SK-N-SH treated with all-trans-retinoic acid at 6 μM for 48 hours (cell line): Measurements from ENCODE around the gene LRCH4.

Experiments
- ATAC-seq: fragments of 200-7000 bp; cut with Tn5 transposase; 3 replicates; pipeline ENCODE4 v1.9.1; 2020; ENCODE audit warnings: mild to moderate bottlenecking, moderate library complexity
- ARNTL ChIP-seq: fragments of 450-650 bp; formaldehyde crosslinking; IDR thresholded peaks from 2 replicates; pipeline ENCODE4 v1.5.0; 2020; ENCODE audit warnings: low read depth, mild to moderate bottlenecking, moderate library complexity, borderline replicate concordance
- BACH2 ChIP-seq: fragments of 250-450 bp; sonication (Bioruptor Pico); IDR thresholded peaks from 2 replicates; pipeline ENCODE4 v1.9.0; 2021; ENCODE audit warnings: mild to moderate bottlenecking, borderline replicate concordance
- CSDC2 ChIP-seq: fragments of 250-450 bp; sonication (Bioruptor Pico); IDR thresholded peaks from 2 replicates; pipeline ENCODE4 v1.5.0; 2020; ENCODE audit warnings: mild to moderate bottlenecking, moderate library complexity
- ESRRG ChIP-seq: fragments of 250-450 bp; sonication (Bioruptor Pico); IDR thresholded peaks from 2 replicates; pipeline ENCODE4 v1.6.1; 2021; ENCODE audit warnings: mild to moderate bottlenecking
- ISL1 ChIP-seq: fragments of 250-450 bp; sonication (Bioruptor Pico); IDR thresholded peaks from 2 replicates; pipeline ENCODE4 v2.1.2; 2022; ENCODE audit warnings: mild to moderate bottlenecking, moderate library complexity
- OSR1 ChIP-seq: fragments of 250-450 bp; sonication (Bioruptor Pico); IDR thresholded peaks from 2 replicates; pipeline ENCODE4 v1.8.0; 2022; ENCODE audit warnings: moderate library complexity, mild to moderate bottlenecking, inconsistent platforms
- PPARA ChIP-seq: fragments of 250-450 bp; sonication (Bioruptor Pico); IDR thresholded peaks from 2 replicates; pipeline ENCODE4 v1.5.0; 2020; ENCODE audit warnings: mild to moderate bottlenecking, borderline replicate concordance
- RARB ChIP-seq: fragments of 250-450 bp; sonication (Bioruptor Pico); IDR thresholded peaks from 2 replicates; pipeline ENCODE4 v1.8.0; 2021; ENCODE audit warnings: mild to moderate bottlenecking, moderate library complexity
- TCF4 ChIP-seq: fragments of 250-450 bp; sonication (Bioruptor Pico); IDR thresholded peaks from 2 replicates; pipeline ENCODE4 v1.8.0; 2021; ENCODE audit warnings: mild to moderate bottlenecking, moderate library complexity, borderline replicate concordance
- TOX ChIP-seq: fragments of 250-450 bp; sonication (Bioruptor Pico); IDR thresholded peaks from 2 replicates; pipeline ENCODE4 v1.8.0; 2021; ENCODE audit warnings: mild to moderate bottlenecking, moderate library complexity, borderline replicate concordance
- ZC3H10 ChIP-seq: fragments of 250-450 bp; sonication (Bioruptor Pico); IDR thresholded peaks from 2 replicates; pipeline ENCODE4 v1.5.1; 2021; ENCODE audit warnings: mild to moderate bottlenecking, moderate library complexity
- ZFP3 ChIP-seq: fragments of 250-450 bp; sonication (Bioruptor Pico); IDR thresholded peaks from 2 replicates; pipeline ENCODE4 v1.5.0; 2020; ENCODE audit warnings: mild to moderate bottlenecking, moderate library complexity
- ZFP30 ChIP-seq: fragments of 450-650 bp; formaldehyde crosslinking; IDR thresholded peaks from 2 replicates; pipeline ENCODE4 v1.5.0; 2022; ENCODE audit warnings: mild to moderate bottlenecking, moderate library complexity
- ZNF565 ChIP-seq: fragments of 450-650 bp; formaldehyde crosslinking; conservative IDR thresholded peaks from 2 replicates; pipeline ENCODE4 v1.5.0; 2020; ENCODE audit warnings: low read depth, mild to moderate bottlenecking, moderate library complexity
- ZNF70 ChIP-seq: fragments of 450-650 bp; formaldehyde crosslinking; IDR thresholded peaks from 2 replicates; pipeline ENCODE4 v1.5.0; 2020; ENCODE audit warnings: mild to moderate bottlenecking, moderate library complexity
- ZNF8 ChIP-seq: fragments of 450-650 bp; formaldehyde crosslinking; IDR thresholded peaks from 2 replicates; pipeline ENCODE4 v1.5.0; 2020; ENCODE audit warnings: mild to moderate bottlenecking, moderate library complexity
- TF ChIP-seq, protein P1 (sequence below): fragments of 250-450 bp; sonication (Bioruptor Pico); IDR thresholded peaks from 2 replicates; pipeline ENCODE4 v1.5.1; 2021; ENCODE audit warnings: mild to moderate bottlenecking, moderate library complexity
- TF ChIP-seq, protein P2 (sequence below): fragments of 250-450 bp; sonication (Bioruptor Pico); IDR thresholded peaks from 2 replicates; pipeline ENCODE4 v1.5.1; 2020; ENCODE audit warnings: low read depth, mild to moderate bottlenecking, moderate library complexity
- TF ChIP-seq, protein P3 (sequence below): fragments of 250-450 bp; sonication (Bioruptor Pico); IDR thresholded peaks from 2 replicates; pipeline ENCODE4 v1.8.0; 2020; ENCODE audit warnings: mild to moderate bottlenecking, moderate library complexity, borderline replicate concordance
- TF ChIP-seq, protein P4 (sequence below): fragments of 250-450 bp; sonication (Bioruptor Pico); IDR thresholded peaks from 2 replicates; pipeline ENCODE4 v1.8.0; 2021; ENCODE audit warnings: low read depth, mild to moderate bottlenecking, moderate library complexity, borderline replicate concordance

Gene LRCH4

DNA sequence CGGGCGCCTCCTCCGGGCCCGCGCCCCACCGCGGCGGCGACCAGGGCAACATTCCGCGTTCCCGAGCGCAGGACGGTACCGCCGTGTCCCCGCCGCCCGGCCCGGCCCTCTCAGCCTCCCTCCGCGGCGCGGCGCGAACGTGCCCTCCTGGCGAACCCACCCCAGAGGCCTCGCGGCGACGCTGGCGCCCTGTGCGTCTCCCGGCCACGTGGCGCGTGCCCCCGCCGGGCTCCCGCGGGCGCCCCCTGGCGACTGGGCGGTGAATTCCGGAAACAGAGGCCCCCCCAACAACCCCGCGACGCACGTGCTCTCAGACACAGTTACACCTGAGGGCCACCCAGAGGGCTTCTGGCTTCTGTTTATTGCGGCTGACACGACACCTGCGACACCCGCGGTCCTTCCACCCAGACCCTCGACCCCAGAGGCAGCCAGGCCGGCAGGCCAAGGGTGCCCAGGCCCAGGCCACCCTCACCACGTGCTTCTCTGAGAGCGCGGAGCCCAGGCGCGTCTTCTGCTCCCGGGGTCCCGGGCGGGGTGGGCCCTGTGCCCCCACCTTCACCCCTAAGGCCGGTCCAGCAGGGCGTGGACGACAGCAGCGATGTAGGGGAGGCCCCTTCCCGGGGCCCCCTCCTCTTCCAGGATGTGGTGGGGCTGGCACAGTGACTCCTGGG lies 12.1 kb downstream of the LRCH4 start, which contains the start of gene SAP25:
SAP25 (minus strand) TSS at position 210 of the 671 bp plus-strand sequence; CDS start at position 52, 158 bp downstream.
- TF ChIP-seq PPARA (CRISPR knock-in tag) (no peak), TCF4 (CRISPR knock-in tag) (no peak), ARNTL (no peak), RARB (CRISPR knock-in tag) (no peak), BACH2 (CRISPR knock-in tag) (no peak)
- ATAC-seq, result no peak

DNA sequence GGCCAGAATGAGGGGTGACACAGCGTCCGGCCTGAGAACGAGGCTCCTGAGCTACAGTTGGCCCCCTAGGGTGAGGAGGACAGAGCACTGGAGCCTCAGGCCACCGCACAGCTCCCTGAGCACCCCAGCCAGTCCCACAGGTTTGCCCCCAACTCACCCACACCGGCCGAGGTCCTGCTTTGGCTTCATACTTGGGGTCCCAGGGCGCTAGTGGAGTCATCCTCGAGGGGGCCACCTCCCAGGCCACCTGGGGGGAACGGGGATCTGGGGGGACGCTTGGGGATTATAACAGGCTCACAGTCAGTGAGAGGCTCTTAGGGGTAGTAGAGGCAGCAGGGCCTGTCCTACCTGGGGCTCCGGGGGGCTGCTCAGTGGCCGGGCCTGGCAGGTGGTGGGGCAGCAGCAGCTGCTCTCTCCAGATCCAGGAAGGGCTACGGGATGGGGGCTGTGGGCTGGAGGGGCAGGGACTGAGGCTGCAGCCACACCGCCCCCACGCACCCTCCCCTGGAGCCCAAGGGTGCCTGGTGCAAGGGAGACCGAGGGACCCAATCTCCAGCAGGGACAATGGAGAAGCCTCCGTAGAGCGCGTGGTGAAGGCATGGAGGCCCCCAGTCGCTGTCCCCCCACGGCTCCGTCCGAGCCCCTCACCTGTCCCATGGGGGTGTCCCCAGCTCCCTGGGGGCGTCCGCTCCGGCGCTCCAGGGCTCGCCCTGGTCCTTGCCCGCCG lies 12.8 kb downstream of the LRCH4 start:
- no peak for ATAC-seq

DNA sequence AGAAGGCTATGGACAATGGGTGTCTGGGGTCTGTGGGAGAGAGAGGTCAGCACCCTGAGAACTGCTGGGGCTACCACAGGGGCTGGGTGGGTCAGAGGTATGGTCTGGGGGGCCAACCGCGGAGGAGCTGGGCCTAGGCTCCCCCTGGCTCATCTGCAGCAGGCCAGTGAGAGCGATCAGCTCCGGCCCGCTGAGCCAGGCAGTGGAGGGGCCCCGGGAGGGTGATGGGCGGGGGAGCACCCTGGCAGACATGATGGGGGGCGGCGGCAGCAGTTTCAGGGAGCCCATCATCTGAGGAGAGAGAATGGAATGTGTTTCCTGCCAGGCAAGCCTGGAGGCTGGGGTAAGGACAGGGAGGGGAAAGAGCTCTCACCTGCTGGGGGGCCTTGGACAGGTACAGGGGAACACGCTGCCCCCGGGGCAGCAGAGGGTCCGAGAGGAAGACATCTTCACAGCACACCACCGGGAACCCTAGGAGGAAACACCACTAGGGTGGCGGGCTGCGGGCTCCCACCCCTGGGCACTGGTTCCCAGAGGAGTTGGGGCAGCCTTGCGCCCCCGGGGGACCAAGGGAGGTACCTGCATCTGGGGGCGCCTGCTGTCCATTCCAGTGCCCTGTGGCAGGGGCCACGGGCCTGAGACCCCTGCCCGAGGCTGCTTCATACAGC lies 13.5 kb downstream of the LRCH4 start:
- TF ChIP-seq ISL1 (CRISPR knock-in tag), result no peak
- TF ChIP-seq, protein P1, sequence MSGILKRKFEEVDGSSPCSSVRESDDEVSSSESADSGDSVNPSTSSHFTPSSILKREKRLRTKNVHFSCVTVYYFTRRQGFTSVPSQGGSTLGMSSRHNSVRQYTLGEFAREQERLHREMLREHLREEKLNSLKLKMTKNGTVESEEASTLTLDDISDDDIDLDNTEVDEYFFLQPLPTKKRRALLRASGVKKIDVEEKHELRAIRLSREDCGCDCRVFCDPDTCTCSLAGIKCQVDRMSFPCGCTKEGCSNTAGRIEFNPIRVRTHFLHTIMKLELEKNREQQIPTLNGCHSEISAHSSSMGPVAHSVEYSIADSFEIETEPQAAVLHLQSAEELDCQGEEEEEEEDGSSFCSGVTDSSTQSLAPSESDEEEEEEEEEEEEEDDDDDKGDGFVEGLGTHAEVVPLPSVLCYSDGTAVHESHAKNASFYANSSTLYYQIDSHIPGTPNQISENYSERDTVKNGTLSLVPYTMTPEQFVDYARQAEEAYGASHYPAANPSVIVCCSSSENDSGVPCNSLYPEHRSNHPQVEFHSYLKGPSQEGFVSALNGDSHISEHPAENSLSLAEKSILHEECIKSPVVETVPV (CRISPR knock-in tag), result no peak
- TF ChIP-seq TCF4 (CRISPR knock-in tag), result no peak
- no peak for TF ChIP-seq ESRRG (CRISPR knock-in tag)
- TF ChIP-seq, protein P2, sequence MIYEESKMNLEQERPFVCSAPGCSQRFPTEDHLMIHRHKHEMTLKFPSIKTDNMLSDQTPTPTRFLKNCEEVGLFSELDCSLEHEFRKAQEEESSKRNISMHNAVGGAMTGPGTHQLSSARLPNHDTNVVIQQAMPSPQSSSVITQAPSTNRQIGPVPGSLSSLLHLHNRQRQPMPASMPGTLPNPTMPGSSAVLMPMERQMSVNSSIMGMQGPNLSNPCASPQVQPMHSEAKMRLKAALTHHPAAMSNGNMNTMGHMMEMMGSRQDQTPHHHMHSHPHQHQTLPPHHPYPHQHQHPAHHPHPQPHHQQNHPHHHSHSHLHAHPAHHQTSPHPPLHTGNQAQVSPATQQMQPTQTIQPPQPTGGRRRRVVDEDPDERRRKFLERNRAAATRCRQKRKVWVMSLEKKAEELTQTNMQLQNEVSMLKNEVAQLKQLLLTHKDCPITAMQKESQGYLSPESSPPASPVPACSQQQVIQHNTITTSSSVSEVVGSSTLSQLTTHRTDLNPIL (CRISPR knock-in tag), result no peak
- no peak for TF ChIP-seq ZNF565 (CRISPR knock-in tag)
- no peak for TF ChIP-seq ZFP30 (CRISPR knock-in tag)
- no peak for TF ChIP-seq RARB (CRISPR knock-in tag)
- no peak for ATAC-seq

More for the DNA sequence above, 12.8 kb downstream of the LRCH4 start:
- TF ChIP-seq, protein P2 (CRISPR knock-in tag), result no peak
- TF ChIP-seq ESRRG (CRISPR knock-in tag), result no peak

DNA sequence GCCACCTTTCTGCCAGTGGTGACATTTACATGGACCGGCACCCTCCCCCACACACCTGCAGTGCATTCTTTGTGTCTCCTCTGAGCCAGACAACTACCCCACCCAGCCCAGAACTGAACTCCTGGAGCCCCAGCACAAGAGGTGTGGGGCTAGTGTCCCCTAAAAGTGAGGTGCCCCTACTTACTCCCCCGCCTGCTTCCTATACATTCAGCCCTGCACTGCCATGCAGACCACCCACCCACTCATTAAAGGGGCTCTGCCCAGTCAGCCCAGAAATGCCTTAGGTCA lies 14.2 kb downstream of the LRCH4 start:
- no peak for TF ChIP-seq ZC3H10
- TF ChIP-seq ZFP30 (CRISPR knock-in tag), result no peak
- no peak for TF ChIP-seq ARNTL
- TF ChIP-seq, protein P3, sequence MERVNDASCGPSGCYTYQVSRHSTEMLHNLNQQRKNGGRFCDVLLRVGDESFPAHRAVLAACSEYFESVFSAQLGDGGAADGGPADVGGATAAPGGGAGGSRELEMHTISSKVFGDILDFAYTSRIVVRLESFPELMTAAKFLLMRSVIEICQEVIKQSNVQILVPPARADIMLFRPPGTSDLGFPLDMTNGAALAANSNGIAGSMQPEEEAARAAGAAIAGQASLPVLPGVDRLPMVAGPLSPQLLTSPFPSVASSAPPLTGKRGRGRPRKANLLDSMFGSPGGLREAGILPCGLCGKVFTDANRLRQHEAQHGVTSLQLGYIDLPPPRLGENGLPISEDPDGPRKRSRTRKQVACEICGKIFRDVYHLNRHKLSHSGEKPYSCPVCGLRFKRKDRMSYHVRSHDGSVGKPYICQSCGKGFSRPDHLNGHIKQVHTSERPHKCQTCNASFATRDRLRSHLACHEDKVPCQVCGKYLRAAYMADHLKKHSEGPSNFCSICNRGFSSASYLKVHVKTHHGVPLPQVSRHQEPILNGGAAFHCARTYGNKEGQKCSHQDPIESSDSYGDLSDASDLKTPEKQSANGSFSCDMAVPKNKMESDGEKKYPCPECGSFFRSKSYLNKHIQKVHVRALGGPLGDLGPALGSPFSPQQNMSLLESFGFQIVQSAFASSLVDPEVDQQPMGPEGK, result no peak
- no peak for TF ChIP-seq ZNF70 (CRISPR knock-in tag)
- no peak for TF ChIP-seq CSDC2 (CRISPR knock-in tag)
- TF ChIP-seq, all 23 proteins: peak for 0
- ATAC-seq, result no peak

DNA sequence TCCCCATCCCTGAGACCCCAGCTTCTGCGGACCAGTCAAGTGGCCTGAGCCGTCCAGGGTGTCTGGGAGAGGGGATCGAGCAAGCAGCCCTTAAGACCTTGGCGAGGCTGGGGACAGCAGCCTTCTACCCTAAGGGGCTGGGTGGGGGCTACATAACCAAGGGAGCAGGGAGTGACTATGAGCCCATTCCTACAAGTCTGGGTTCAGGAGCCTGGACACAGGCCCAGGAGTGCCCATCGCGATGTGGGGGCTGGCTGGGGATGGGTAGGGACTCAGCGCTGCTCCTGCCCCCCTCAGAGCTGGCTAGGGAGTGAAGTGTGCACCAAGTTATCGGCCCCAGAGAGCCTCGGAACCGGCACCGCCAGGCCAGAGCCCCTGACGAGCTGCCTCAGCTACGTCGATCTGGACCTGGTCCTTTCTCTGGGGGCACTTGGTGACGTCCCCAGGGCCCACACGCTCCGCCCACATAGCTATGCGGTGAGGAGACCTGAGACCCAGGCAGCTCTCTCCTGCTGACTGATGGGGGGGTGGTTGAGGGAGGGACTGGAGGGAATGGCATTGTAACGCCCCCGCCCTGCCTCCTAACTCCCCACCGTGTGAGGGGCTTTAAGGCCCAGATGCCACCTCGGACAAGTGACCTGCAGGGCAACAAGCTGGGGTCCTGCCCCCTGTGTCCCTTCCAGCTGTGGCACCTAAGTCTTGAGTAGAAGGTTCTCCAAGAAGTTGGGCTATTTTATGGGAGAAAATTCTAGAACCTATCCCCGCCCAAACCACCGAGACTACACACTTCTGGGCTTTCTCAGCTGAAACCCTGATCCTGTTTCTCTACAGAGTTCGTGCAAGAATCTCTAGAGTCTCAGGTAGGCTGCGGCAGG lies 14.7 kb downstream of the LRCH4 start:
- ATAC-seq, result no peak; the same call in 1 of the 3 replicates
- TF ChIP-seq RARB (CRISPR knock-in tag) (no peak), ZNF8 (CRISPR knock-in tag) (no peak), OSR1 (no peak), ISL1 (CRISPR knock-in tag) (no peak), BACH2 (CRISPR knock-in tag) (no peak), ZFP30 (CRISPR knock-in tag) (no peak), ZFP3 (CRISPR knock-in tag) (no peak), CSDC2 (CRISPR knock-in tag) (no peak), ZNF565 (CRISPR knock-in tag) (no peak), TCF4 (CRISPR knock-in tag) (no peak), PPARA (CRISPR knock-in tag) (no peak), ZNF70 (CRISPR knock-in tag) (no peak), TOX (no peak)
- TF ChIP-seq, protein P4, sequence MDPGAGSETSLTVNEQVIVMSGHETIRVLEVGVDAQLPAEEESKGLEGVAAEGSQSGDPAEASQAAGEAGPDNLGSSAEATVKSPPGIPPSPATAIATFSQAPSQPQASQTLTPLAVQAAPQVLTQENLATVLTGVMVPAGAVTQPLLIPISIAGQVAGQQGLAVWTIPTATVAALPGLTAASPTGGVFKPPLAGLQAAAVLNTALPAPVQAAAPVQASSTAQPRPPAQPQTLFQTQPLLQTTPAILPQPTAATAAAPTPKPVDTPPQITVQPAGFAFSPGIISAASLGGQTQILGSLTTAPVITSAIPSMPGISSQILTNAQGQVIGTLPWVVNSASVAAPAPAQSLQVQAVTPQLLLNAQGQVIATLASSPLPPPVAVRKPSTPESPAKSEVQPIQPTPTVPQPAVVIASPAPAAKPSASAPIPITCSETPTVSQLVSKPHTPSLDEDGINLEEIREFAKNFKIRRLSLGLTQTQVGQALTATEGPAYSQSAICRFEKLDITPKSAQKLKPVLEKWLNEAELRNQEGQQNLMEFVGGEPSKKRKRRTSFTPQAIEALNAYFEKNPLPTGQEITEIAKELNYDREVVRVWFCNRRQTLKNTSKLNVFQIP (CRISPR knock-in tag), result no peak
- TF ChIP-seq, protein P1 (CRISPR knock-in tag), result no peak
